ENCODE data around the gene VCPKMT.

The VCPKMT gene

DNA sequence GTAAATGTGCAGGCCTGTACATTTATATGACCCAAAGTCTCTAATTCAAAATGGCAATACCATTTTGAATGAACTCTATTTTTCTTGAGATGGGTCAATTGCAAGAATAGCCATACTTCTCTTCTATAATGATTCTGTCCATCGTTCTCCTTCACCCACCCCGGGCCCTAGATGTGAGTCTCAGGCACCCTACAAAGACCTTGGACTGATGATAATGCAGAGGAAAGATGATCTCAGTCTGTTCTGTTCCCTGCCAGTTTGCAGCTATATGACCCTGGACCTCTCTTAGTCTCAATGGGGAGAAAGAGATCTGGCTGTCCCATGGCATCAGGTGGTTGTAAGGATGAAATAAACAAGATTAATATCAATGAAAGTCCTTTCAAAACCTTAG, 30.1 kb downstream of the VCPKMT start:
- no peaks in the 10 kb centered on the region for H3K27me3 ChIP-seq (ENCODE audit: low read depth, low read length)
- H3K27ac ChIP-seq (ENCODE audit: low read length) = peak overlapping the region; percentile 98
- H3K36me3 ChIP-seq (replicated peaks; ENCODE audit: low read depth, low read length) = peaks cover 13% of the 10 kb centered on the region
- no peaks in the 10 kb centered on the region for H4K20me1 ChIP-seq (ENCODE audit: insufficient read depth, low read length)
- no peaks in the 10 kb centered on the region for H3K79me2 ChIP-seq (ENCODE audit: low read length)
- peaks cover 73% of the 10 kb centered on the region for H3K4me1 ChIP-seq (ENCODE audit: low read length)
- H3K9me3 ChIP-seq (ENCODE audit: insufficient read depth, low read length) = no peaks in the 10 kb centered on the region
- H3K9ac ChIP-seq (ENCODE audit: low read length) = peak overlapping the region; percentile 95
- no peak overlapping the region for H2AFZ ChIP-seq (ENCODE audit: low read depth, low read length)
- peak overlapping the region; percentile 77 for H3K4me2 ChIP-seq (ENCODE audit: low read length)
- TF ChIP-seq EZH2phosphoT487 (IDR thresholded peaks at IDR 0.05; ENCODE audit: low read depth) (no peak), CTCF (IDR thresholded peaks at IDR 0.05; ENCODE audit: low read depth, low read length) (no peak)
- H3K4me3 ChIP-seq (ENCODE audit: low read length) = peak overlapping the region; percentile 47

DNA sequence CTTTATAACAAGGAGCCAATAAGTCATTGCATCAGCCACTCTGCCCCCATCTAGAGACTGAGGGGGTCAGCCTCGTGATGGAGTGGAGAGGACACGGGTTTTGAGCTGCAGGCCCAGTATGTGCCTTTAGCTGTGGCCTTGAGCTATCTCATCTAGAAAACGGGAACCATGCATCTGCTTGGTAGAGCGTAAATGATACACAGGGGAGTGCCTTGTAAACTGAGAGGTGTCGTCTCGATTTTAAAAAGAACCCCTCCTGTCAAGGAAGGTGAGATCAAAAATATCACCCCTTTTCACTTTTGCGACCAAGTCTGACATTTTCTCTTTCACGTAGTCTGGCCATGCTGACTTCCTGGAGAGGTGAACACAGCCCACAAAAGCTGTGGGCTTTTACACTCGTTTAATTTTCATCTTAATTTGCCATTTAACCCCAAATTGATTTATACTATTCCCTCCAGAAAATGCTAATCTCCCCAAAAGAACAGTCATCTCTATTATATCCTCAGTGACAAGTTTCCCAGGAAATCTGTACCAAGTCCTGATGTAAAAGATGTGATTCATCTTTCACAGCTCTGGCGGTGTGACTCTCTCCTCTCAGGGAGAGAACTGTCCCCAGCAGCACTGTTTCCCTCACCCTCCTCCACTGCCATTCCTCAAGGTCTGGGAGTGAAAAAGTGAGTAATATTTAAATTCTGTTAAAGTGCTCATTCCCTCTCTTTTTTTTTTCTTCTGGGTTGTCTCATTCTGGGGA, 30.6 kb downstream of the VCPKMT start:
- Histone ChIP-seq H3K4me1 (ENCODE audit: low read length) (peaks cover 79% of the 10 kb centered on the region), H3K9ac (ENCODE audit: low read length) (peak overlapping the region; percentile 95), H3K27ac (ENCODE audit: low read length) (peak overlapping the region; percentile 98)

DNA sequence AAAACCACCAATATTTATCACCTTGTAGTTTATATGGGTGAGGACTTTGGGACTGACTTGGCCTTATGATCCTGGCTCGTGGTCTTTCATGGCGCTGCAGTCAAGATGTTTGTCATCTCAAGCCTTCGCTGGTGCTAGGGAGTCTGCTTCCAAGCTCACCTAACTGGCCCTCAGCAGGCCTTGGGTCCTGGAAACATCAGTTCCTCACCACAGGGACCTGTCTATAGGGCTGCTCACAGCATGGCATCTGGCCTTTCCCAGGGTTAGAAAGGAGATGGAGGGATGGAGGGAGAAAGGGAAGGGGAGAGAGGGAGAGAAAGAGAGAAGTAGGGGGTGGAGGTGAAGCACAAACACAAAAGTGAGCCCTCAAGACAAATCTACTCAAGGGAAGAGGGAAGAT, 31.7 kb downstream of the VCPKMT start:
- peak overlapping the region; percentile 66; the same call in 1 of the 2 replicates for H3K4me3 ChIP-seq (ENCODE audit: low read length)
- H3K9me3 ChIP-seq (ENCODE audit: insufficient read depth, low read length) = no peaks in the 10 kb centered on the region
- H3K79me2 ChIP-seq (ENCODE audit: low read length) = no peaks in the 10 kb centered on the region
- peak overlapping the region; percentile 95 for H3K9ac ChIP-seq (ENCODE audit: low read length)
- H3K4me2 ChIP-seq (ENCODE audit: low read length) = peak overlapping the region; percentile 68
- no peaks in the 10 kb centered on the region for H3K27me3 ChIP-seq (ENCODE audit: low read depth, low read length)
- H3K27ac ChIP-seq (ENCODE audit: low read length) = peak overlapping the region; percentile 98
- no peaks in the 10 kb centered on the region for H4K20me1 ChIP-seq (ENCODE audit: insufficient read depth, low read length)
- TF ChIP-seq CTCF (IDR thresholded peaks at IDR 0.05; ENCODE audit: low read depth, low read length) = no peak
- peaks cover 82% of the 10 kb centered on the region for H3K4me1 ChIP-seq (ENCODE audit: low read length)
- no peak overlapping the region for H2AFZ ChIP-seq (ENCODE audit: low read depth, low read length)
- H3K36me3 ChIP-seq (replicated peaks; ENCODE audit: low read depth, low read length) = peaks cover 7% of the 10 kb centered on the region

More for the DNA sequence above, 30.6 kb downstream of the VCPKMT start:
- H3K79me2 ChIP-seq (ENCODE audit: low read length) = no peaks in the 10 kb centered on the region
- peak overlapping the region; percentile 47 for H3K4me3 ChIP-seq (ENCODE audit: low read length)
- no peaks in the 10 kb centered on the region for H3K9me3 ChIP-seq (ENCODE audit: insufficient read depth, low read length)
- no peaks in the 10 kb centered on the region for H4K20me1 ChIP-seq (ENCODE audit: insufficient read depth, low read length)
- H3K36me3 ChIP-seq (replicated peaks; ENCODE audit: low read depth, low read length) = peaks cover 7% of the 10 kb centered on the region
- no peaks in the 10 kb centered on the region for H3K27me3 ChIP-seq (ENCODE audit: low read depth, low read length)
- H3K4me2 ChIP-seq (ENCODE audit: low read length) = peak overlapping the region; percentile 77
- no peak for TF ChIP-seq CTCF (IDR thresholded peaks at IDR 0.05; ENCODE audit: low read depth, low read length)
- no peak overlapping the region for H2AFZ ChIP-seq (ENCODE audit: low read depth, low read length)

DNA sequence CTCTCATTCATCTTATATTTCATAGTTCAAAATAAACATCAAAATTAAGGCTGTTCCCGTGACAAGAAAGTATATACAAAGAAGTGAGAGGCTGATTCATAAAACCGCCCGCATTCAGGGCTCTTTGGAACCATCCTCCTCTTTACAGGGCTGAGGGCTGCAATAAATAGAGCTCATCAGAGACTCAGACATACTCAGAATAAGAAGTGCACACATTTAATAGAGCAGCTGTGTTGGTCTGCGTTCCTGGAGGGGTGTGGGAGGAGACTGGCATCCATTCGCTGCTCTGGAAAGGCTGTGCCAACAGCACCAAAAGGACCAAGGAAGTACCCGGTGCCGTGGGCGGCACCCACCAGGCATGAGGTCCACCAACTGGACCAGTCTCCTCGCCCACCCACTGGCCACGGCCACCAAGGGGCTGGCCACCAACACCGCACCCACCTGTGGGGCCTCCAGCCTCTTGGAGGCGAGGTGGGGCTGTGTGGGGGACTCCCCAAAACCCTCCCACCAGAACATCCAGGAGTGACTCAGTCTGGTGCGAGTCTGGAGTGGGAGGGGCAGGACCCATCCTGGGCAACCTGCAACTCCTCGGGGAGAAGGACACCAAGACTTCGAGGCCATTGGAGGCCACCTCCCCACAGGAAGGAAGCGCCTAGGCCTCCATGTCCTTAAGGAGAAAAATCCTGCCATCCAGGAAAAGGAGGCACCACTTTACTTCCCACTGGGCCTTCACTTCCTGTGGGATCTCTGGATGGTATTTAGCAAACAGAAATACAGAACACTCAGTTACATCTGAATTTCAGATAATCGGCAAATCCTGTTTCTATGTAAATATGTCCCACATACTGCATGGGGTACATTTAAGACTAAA, 32.7 kb downstream of the VCPKMT start:
- no peak overlapping the region for H2AFZ ChIP-seq (ENCODE audit: low read depth, low read length)
- no peak for TF ChIP-seq EZH2phosphoT487 (IDR thresholded peaks at IDR 0.05; ENCODE audit: low read depth)
- peak overlapping the region; percentile 66 for H3K4me3 ChIP-seq (ENCODE audit: low read length)
- peak overlapping the region; percentile 98 for H3K27ac ChIP-seq (ENCODE audit: low read length)
- no peaks in the 10 kb centered on the region for H3K9me3 ChIP-seq (ENCODE audit: insufficient read depth, low read length)
- H3K4me1 ChIP-seq (ENCODE audit: low read length) = peaks cover 81% of the 10 kb centered on the region
- peak overlapping the region; percentile 95 for H3K9ac ChIP-seq (ENCODE audit: low read length)
- peak overlapping the region; percentile 68 for H3K4me2 ChIP-seq (ENCODE audit: low read length)
- H4K20me1 ChIP-seq (ENCODE audit: insufficient read depth, low read length) = no peaks in the 10 kb centered on the region
- peaks cover 7% of the 10 kb centered on the region for H3K36me3 ChIP-seq (replicated peaks; ENCODE audit: low read depth, low read length)
- no peaks in the 10 kb centered on the region for H3K79me2 ChIP-seq (ENCODE audit: low read length)
- H3K27me3 ChIP-seq (ENCODE audit: low read depth, low read length) = no peaks in the 10 kb centered on the region

Measured in OCI-LY3 (cell line).